IMR-90 (cell line): ENCODE results near the gene TFIP11. TPM values are rescaled to one million over a fixed set of nuclear protein-coding genes. Genes with fewer than 3 reads are reported as not detected.

Source experiments
- ATAC-seq: fragments of 200-7000 bp; cut with Tn5 transposase; 2 replicates; pipeline ENCODE4 v1.9.1; 2020; ENCODE audit warnings: low read depth, mild to moderate bottlenecking, moderate library complexity
- BruUV-seq: library from RNA; stranded (reverse); fragments of 400-500 nt; replicated peaks from 2 replicates; lab custom pipeline; 2021; lab: Mats Ljungman, UMichigan
- CTCF ChIA-PET: fragments of 300-600 bp; formaldehyde crosslinking; extraction: SDS; loops from one replicate; lab custom pipeline; 2021; ENCODE audit warnings: antibody characterized with exemption; lab: Yijun Ruan, JAX
- POLR2A ChIA-PET: fragments of 300-600 bp; sonication (Branson Sonifier 250); formaldehyde crosslinking; loops from one replicate; lab custom pipeline; 2022; ENCODE audit warnings: antibody characterized with exemption; ENCODE audit not compliant: unreplicated experiment; lab: Charles Lee
- DNase-seq: peaks from one replicate; pipeline ENCODE4 v3.0.0; 2013
- H2AFZ ChIP-seq: replicated peaks from 2 replicates; pipeline ENCODE3; 2013; ENCODE audit warnings: low read length, mild to moderate bottlenecking; ENCODE audit not compliant: poor library complexity
- H2AK5ac ChIP-seq: 2 replicates; pipeline ENCODE4 v1.6.1; 2013; ENCODE audit warnings: low read depth, low read length, inconsistent platforms
- H2AK9ac ChIP-seq: replicated peaks from 2 replicates; pipeline ENCODE3; 2013; ENCODE audit warnings: mild to moderate bottlenecking, low read depth, low read length, moderate library complexity; ENCODE audit not compliant: poor library complexity
- H2BK120ac ChIP-seq: 2 replicates; pipeline ENCODE4 v1.6.1; 2013; ENCODE audit warnings: low read depth, low read length, inconsistent platforms
- H2BK15ac ChIP-seq: 3 replicates; pipeline ENCODE4 v1.6.1; 2013; ENCODE audit warnings: low read depth, low read length, inconsistent platforms
- H2BK20ac ChIP-seq: 2 replicates; pipeline ENCODE4 v1.6.1; 2013; ENCODE audit warnings: low read depth, mild to moderate bottlenecking, inconsistent platforms, low read length, moderate library complexity
- H2BK5ac ChIP-seq: 2 replicates; pipeline ENCODE4 v1.6.1; 2013; ENCODE audit warnings: mild to moderate bottlenecking, low read depth, low read length, inconsistent platforms; ENCODE audit not compliant: poor library complexity, severe bottlenecking
- H3K14ac ChIP-seq: replicated peaks from 2 replicates; pipeline ENCODE4 v1.6.1; 2013; ENCODE audit warnings: low read depth, low read length, inconsistent platforms
- H3K18ac ChIP-seq: 2 replicates; pipeline ENCODE4 v1.6.1; 2013; ENCODE audit warnings: low read depth, low read length, control low read depth
- H3K23ac ChIP-seq: 2 replicates; pipeline ENCODE4 v1.6.1; 2013; ENCODE audit warnings: low read depth, low read length, inconsistent platforms
- H3K27ac ChIP-seq: 2 replicates; pipeline ENCODE4 v1.5.1; 2013; ENCODE audit warnings: mild to moderate bottlenecking, control low read depth, low read length; ENCODE audit not compliant: insufficient read depth
- H3K27me3 ChIP-seq: 2 replicates; pipeline ENCODE4 v1.6.1; 2013; ENCODE audit warnings: low read length; ENCODE audit not compliant: control insufficient read depth, insufficient read depth
- H3K36me3 ChIP-seq: 2 replicates; pipeline ENCODE4 v1.6.1; 2013; ENCODE audit warnings: low read length, mixed read lengths; ENCODE audit not compliant: control insufficient read depth, insufficient read depth
- H3K4ac ChIP-seq: 2 replicates; pipeline ENCODE4 v1.6.1; 2013; ENCODE audit warnings: low read depth, low read length, inconsistent platforms
- H3K4me1 ChIP-seq: 2 replicates; pipeline ENCODE4 v1.6.1; 2013; ENCODE audit warnings: low read length, mixed read lengths; ENCODE audit not compliant: control insufficient read depth, insufficient read depth
- H3K4me2 ChIP-seq: 2 replicates; pipeline ENCODE4 v1.6.1; 2013; ENCODE audit warnings: low read depth, mild to moderate bottlenecking, control low read depth, low read length, moderate library complexity
- H3K4me3 ChIP-seq: 2 replicates; pipeline ENCODE4 v1.5.1; 2013; ENCODE audit warnings: low read depth, mild to moderate bottlenecking, control low read depth, low read length, moderate library complexity; ENCODE audit not compliant: insufficient read depth
- H3K56ac ChIP-seq: 2 replicates; pipeline ENCODE4 v1.6.1; 2013; ENCODE audit warnings: low read length, inconsistent platforms; ENCODE audit not compliant: insufficient read depth; ENCODE audit errors: extremely low read depth
- H3K79me1 ChIP-seq, 2 experiments: 2 replicates each; pipeline ENCODE4 v1.6.1; 2013; ENCODE audit warnings: low read length in 2 of 2, inconsistent platforms in 1 of 2, low read depth in 1 of 2
- H3K9ac ChIP-seq: 2 replicates; pipeline ENCODE4 v1.6.1; 2013; ENCODE audit warnings: low read depth, low read length, control low read depth
- H3K9me1 ChIP-seq: 2 replicates; pipeline ENCODE4 v1.6.1; 2013; ENCODE audit warnings: low read length, inconsistent platforms; ENCODE audit not compliant: insufficient read depth
- H3K9me3 ChIP-seq: 2 replicates; pipeline ENCODE4 v1.6.1; 2013; ENCODE audit warnings: low read length; ENCODE audit not compliant: control insufficient read depth, insufficient read depth
- H4K20me1 ChIP-seq: 2 replicates; pipeline ENCODE4 v1.6.1; 2013; ENCODE audit warnings: low read length, inconsistent platforms; ENCODE audit not compliant: insufficient read depth
- H4K5ac ChIP-seq: 2 replicates; pipeline ENCODE4 v1.6.1; 2013; ENCODE audit warnings: mild to moderate bottlenecking, low read depth, low read length, control low read depth
- H4K8ac ChIP-seq, 2 experiments: 2 replicates each; pipeline ENCODE4 v1.6.1; 2013; ENCODE audit warnings: low read depth in 2 of 2, low read length in 2 of 2, control low read depth in 1 of 2, inconsistent platforms in 1 of 2
- H4K91ac ChIP-seq: 2 replicates; pipeline ENCODE4 v1.6.1; 2013; ENCODE audit warnings: low read depth, low read length, inconsistent platforms; ENCODE audit not compliant: insufficient read depth
- FOS ChIP-seq: fragments of 150-350 bp; IDR thresholded peaks from 2 replicates; pipeline ENCODE4 v1.6.1; 2016; ENCODE audit warnings: low read depth, low read length
- SMC3 ChIP-seq: fragments of 150-350 bp; IDR thresholded peaks from 2 replicates; pipeline ENCODE4 v1.6.1; 2016; ENCODE audit warnings: low read depth, mild to moderate bottlenecking, antibody characterized with exemption, low read length, moderate library complexity
- WGBS, 2 experiments: methylation state at CpG; one replicate each; pipeline versions ENCODE4 v1.1.5 to v1.1.7; 2013; ENCODE audit warnings: missing lambda C conversion rate in 2 of 2; ENCODE audit not compliant: insufficient read length in 1 of 2; ENCODE audit errors: extremely low coverage in 2 of 2; 5-methylcytosine and 5-hydroxymethylcytosine counted together
- dilution Hi-C: fragments of 300-500 bp; cut with HindIII; formaldehyde crosslinking; loops from one replicate; pipeline ENCODE4 v1.14.3; 2018; ENCODE audit warnings: low sequenced_read_pairs; ENCODE audit not compliant: unreplicated experiment
- in situ Hi-C: fragments of 300-500 bp; cut with MboI; formaldehyde crosslinking; loops from 3 replicates; pipeline ENCODE4 v1.14.3; 2019; ENCODE audit warnings: low sequenced_read_pairs, inconsistent platforms, mixed read lengths
- intact Hi-C: fragments of 100-400 bp; cut with micrococcal nuclease; formaldehyde crosslinking; loops from 2 replicates; pipeline ENCODE4 v1.10.0; 2022
- polyA plus RNA-seq, 3 experiments: library from polyadenylated mRNA; depleted of rRNA; stranded (reverse); fragments of >200 nt; gene quantifications; 2 replicates each; pipeline ENCODE4 v1.2.3, GENCODE V29; 2012; ENCODE audit warnings: low replicate concordance in 1 of 3
- total RNA-seq: library from RNA; depleted of rRNA; stranded (reverse); fragments of >200 nt; gene quantifications from 2 replicates; pipeline ENCODE4 v1.2.3, GENCODE V29; 2012

Gene TFIP11
- total and polyA plus RNA-seq, 2 of the 4 experiments (the other 2 are of a cell fraction): 22.5 to 43.2 TPM

DNA sequence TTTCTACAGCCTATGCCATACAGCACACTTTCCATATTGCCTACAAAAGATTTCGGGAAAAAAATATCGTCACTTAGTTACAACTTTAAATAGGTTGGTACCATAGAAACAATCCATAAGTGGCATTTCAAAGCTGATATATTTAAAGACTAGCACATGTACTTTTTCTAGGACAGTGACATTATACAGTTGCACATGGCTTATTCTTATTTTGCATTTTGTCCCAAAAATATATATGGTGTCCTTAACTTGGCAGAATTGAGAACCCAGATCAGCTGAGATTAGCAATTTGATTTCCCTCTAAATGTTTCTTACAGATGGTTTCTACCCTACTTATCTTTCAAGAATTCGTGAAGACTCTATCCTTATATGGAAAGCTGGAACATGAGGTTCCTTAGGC lies 3.7 kb upstream of the TFIP11 start:
- H2AK5ac ChIP-seq: no peak overlapping the region
- H4K20me1 ChIP-seq: no peaks in the 10 kb centered on the region
- peaks cover 2% of the 10 kb centered on the region for H3K9me1 ChIP-seq
- CTCF ChIA-PET: no interaction called here
- H4K5ac ChIP-seq: no peak overlapping the region
- no peak overlapping the region for H3K9ac ChIP-seq
- dilution Hi-C loops: no loop called here
- BruUV-seq: no TSS peak
- in situ Hi-C loops: no loop called here
- no peaks in the 10 kb centered on the region for H3K27me3 ChIP-seq
- WGBS, 2 experiments: no CpG with 5 or more reads among the region's 3 CpGs
- H3K4me2 ChIP-seq: no peak overlapping the region
- H2BK5ac ChIP-seq: no peak overlapping the region
- intact Hi-C loops: no loop called here
- TF ChIP-seq FOS (no peak), SMC3 (no peak)
- H2BK120ac ChIP-seq: no peak overlapping the region
- H3K36me3 ChIP-seq: no peaks in the 10 kb centered on the region
- no peak overlapping the region for H3K56ac ChIP-seq
- no peak overlapping the region for H2BK15ac ChIP-seq
- H2BK20ac ChIP-seq: no peak overlapping the region
- no peak overlapping the region for H3K4me3 ChIP-seq
- DNase-seq: no peak
- ATAC-seq: no peak
- POLR2A ChIA-PET: no interaction called here
- peaks cover 26 to 29% of the 10 kb centered on the region in 2 experiments for H3K79me1 ChIP-seq
- no peak overlapping the region for H2AK9ac ChIP-seq
- H3K14ac ChIP-seq: no peak overlapping the region
- no peak overlapping the region for H2AFZ ChIP-seq
- H3K27ac ChIP-seq: no peak overlapping the region
- H3K9me3 ChIP-seq: no peaks in the 10 kb centered on the region
- H4K8ac ChIP-seq: no peak overlapping the region
- peaks cover 2% of the 10 kb centered on the region for H3K4me1 ChIP-seq
- no peak overlapping the region for H3K4ac ChIP-seq
- no peak overlapping the region for H3K23ac ChIP-seq
- no peak overlapping the region for H4K91ac ChIP-seq
- no peak overlapping the region for H3K18ac ChIP-seq
